Fibroblast of pulmonary artery (primary cell): Measurements from ENCODE around the gene ABTB2.

ENCODE experiments used
- DNase-seq: peaks from one replicate; pipeline ENCODE4 v3.0.0-alpha.2; 2010; ENCODE audit warnings: low read depth
- H3K4me3 ChIP-seq: replicated peaks from 2 replicates; pipeline ENCODE4 v1.5.1; 2011; ENCODE audit warnings: low read depth, mild to moderate bottlenecking, control low read depth, low read length, moderate library complexity
- CTCF ChIP-seq: IDR thresholded peaks from 2 replicates; pipeline ENCODE4 v1.5.1; 2011; ENCODE audit warnings: mild to moderate bottlenecking, control low read depth, low read length, inconsistent platforms; ENCODE audit errors: missing control alignments

ABTB2 gene

GRCh38 chr11:34313099-34313517 is 44.7 kb downstream of the ABTB2 start:
- TF ChIP-seq CTCF = no peak
- H3K4me3 ChIP-seq = no peak overlapping the region
- DNase-seq = no peak

- TF ChIP-seq CTCF = no peak
- DNase-seq = no peak
- no peak overlapping the region for H3K4me3 ChIP-seq
Observed at GRCh38 chr11:34311126-34311525, 46.7 kb downstream of the ABTB2 start.

- no peak for TF ChIP-seq CTCF
- no peak overlapping the region for H3K4me3 ChIP-seq
Observed at GRCh38 chr11:34309965-34310364, 47.8 kb downstream of the ABTB2 start.

GRCh38 chr11:34308913-34309585 is 48.8 kb downstream of the ABTB2 start:
- DNase-seq = peak; percentile 70
- no peak for TF ChIP-seq CTCF
- H3K4me3 ChIP-seq = no peak overlapping the region

More at GRCh38 chr11:34309965-34310364, 47.8 kb downstream of the ABTB2 start:
- no peak for DNase-seq

- no peak overlapping the region for H3K4me3 ChIP-seq
- no peak for DNase-seq
- TF ChIP-seq CTCF = no peak
Observed at GRCh38 chr11:34308049-34308912, 49.5 kb downstream of the ABTB2 start.

- DNase-seq = no peak
- no peak for TF ChIP-seq CTCF
- no peak overlapping the region for H3K4me3 ChIP-seq
Observed at GRCh38 chr11:34305780-34306179, 52.0 kb downstream of the ABTB2 start.
